GM19467 (cell line): Measurements from ENCODE around the gene SMPD3.
A peak's percentile ranks its signal among the peaks of the same experiment; 100 is the strongest.
"Not testable (repeated sequence)": the region's sequence is repeated elsewhere in the genome, so short reads cannot be mapped to it uniquely, and the experiment has no call there.

Experiments used
- ATAC-seq: cut with Tn5 transposase; IDR thresholded peaks from one replicate; pipeline ENCODE4 v1.9.1; 2021; ENCODE audit warnings: mild to moderate bottlenecking, moderate library complexity; ENCODE audit not compliant: unreplicated experiment

SMPD3 gene

DNA sequence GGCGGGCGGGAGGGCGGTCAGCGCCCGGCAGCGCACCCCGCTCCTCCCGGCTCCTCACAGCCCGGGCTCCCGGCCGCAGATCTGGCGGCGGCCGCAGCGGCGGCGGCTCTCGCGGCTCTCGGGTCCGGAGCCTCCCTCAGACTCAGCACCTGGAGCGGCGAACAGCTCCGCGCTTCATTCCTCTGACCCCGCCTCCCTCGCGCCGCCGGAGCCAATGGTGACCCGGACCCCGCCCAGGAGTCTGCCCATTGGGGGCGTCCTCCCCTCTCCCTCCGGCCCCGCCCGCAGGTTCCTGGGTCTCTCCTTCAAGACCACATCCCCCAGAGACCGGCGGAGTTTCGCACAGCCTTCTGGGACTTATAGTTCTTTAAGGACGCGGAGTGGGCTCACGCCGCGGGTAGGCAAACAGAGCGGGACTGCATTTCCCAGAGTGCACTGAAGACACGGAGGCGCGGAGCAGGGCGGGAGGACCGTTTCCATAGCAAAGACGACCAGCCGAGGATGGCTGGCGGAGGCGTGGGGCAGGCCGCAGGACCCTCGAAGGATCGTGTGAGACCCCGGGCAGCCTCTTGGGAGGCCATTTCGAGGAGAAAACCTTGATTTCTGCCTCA is at the start of gene SMPD3:
SMPD3 (minus strand) TSS at position 149 of the 611 bp plus-strand sequence. CDS start 76,327 bp downstream, outside the sequence.
- peak; percentile 90 for ATAC-seq

GRCh38 chr16:68496689-68497088 is 48.4 kb upstream of the SMPD3 start:
- ATAC-seq, result no peak

DNA sequence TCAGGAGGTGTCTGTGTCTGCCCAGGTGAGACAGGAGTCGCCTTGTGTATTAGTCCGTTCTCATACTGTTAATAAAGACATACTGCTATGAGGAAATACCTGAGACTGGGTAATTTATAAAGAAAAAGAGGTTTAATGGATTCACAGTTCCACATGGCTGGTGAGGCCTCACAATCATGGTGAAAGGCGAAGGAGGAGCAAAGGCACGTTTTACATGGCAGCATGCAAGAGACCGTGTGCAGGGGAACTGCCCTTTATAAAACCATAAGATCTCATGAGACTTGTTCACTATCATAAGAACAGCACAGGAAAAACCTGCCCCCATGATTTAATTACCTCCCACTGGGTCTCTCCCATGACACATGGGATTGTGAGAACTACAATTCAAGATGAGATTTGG is 46.0 kb upstream of the SMPD3 start:
- not testable (repeated sequence) for ATAC-seq

GRCh38 chr16:68493412-68494070 is 45.2 kb upstream of the SMPD3 start:
- ATAC-seq, result no peak

- ATAC-seq, result no peak
Observed at GRCh38 chr16:68492543-68493411, 44.5 kb upstream of the SMPD3 start.

DNA sequence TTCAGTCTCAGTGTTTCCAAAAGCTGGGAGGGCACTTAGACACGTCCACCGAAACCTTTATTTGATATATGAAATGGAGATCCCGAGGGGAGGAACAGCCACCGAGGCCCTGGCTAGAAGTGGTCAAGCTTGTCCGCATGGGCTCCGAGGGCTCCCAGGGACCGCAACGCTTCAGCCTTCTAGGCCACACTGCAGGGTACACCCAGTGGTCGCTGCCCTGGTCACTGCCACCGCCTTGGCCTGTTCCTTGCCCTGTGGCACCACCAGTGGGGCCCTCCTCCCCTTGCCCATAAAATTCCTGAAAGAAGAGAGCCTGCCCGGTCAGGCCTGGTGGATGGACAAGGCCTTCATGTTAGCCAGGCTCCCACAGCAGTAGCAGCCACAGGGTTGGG is 43.8 kb upstream of the SMPD3 start:
- no peak for ATAC-seq

DNA sequence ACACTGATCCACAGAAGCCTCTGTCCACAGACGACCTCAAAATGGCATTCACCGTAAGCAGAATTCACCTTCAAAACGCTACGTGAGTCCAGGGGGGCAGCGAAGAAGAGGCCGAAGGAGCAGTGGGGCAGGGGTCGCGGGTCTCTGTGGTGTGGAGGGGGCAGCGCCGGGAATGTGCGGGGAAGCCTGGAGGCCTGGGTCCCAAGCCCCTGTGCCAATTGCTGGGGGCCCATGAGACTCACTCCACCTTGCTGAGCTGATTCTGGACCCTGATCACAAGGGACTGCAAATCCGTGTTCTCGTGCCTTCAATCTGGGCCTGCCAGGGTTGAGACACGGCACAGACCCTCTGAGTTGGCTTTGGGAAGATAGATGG is 43.3 kb upstream of the SMPD3 start:
- no peak for ATAC-seq

- ATAC-seq, result no peak
Observed at GRCh38 chr16:68490829-68491575, 42.7 kb upstream of the SMPD3 start.

GRCh38 chr16:68490358-68490757 is 42.0 kb upstream of the SMPD3 start:
- ATAC-seq, result no peak

DNA sequence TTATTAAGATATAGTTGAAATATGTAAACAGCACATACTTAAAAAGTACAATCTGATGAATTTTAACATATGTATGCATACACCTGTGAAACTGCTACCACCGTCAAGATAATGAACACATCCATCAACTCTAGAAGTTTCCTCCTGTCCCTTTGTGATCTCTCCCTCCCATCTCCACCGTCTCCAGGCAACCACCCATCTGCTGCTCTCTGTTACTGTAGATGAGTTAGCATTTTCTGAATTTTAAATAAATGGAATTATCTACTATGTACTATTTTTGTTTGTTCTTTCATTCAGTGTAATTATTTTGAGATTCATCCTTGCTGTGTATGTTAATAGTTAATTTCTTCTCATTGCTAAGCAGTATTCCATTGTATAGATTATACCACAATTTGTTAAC is 40.2 kb upstream of the SMPD3 start:
- no peak for ATAC-seq

DNA sequence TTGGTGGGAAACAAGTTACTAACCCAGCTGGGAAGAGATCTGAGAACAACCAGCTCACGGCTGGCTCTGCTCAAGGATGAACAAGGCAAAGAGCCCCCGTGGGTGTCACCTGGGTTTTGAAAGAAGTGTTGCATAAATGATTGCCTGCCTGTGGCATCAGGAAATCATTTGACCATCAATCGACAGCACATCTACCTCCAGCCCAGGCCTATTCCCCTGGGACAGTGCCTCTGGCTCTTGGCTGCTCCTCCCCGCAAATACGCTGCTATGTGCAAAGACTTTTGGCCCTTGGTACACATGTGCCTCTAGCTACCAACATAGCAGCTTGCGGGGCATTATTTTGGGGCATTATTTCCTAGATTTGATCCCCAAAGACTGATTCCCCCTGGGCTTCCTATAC is 39.4 kb upstream of the SMPD3 start:
- no peak for ATAC-seq

GRCh38 chr16:68487203-68487514 is 38.9 kb upstream of the SMPD3 start:
- no peak for ATAC-seq

GRCh38 chr16:68486502-68487202 is 38.3 kb upstream of the SMPD3 start:
- no peak for ATAC-seq

GRCh38 chr16:68481636-68482035 is 33.3 kb upstream of the SMPD3 start:
- no peak for ATAC-seq

DNA sequence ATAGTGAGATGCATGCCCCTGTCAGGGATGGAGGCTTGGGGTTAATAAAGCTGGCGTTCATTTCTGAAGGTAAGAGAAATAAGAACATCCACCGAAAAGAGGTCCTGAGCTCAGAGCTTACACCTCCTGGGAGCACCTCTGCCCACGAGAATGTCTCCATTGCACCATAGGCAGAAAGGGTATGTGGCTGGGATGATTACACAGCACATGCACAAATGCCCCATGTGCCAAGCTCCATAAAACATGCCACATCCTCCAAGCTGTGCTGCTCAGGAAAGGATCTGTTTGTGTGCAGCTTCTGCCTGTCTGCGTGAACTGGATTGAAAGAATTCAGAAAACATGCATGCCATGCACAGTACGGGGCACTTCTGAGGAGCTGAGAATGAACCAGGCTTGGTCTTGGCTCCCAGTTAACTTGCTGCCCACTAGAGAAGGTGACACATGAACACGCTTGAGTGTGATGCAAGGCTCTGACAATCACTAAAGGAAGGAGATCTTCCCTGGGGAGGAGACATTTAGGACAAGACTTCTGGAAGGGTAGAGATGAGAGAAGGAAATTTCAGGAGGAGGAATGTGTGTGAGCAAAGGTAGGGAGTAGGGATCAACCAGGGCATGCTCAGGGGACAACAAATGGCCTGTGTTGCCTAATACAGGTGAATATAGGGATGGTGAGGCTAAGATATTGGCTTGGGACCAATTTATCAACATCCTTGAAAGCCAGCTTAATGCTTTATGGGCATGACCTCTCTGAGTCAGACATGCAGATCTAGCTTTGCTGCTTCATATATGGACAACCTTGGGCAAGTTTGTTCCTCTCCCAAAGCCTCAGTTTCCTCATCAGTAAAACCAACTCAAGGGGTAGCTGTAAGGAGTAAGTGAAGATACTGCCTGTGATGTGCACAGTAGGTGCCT is 32.0 kb upstream of the SMPD3 start:
- ATAC-seq, result no peak

DNA sequence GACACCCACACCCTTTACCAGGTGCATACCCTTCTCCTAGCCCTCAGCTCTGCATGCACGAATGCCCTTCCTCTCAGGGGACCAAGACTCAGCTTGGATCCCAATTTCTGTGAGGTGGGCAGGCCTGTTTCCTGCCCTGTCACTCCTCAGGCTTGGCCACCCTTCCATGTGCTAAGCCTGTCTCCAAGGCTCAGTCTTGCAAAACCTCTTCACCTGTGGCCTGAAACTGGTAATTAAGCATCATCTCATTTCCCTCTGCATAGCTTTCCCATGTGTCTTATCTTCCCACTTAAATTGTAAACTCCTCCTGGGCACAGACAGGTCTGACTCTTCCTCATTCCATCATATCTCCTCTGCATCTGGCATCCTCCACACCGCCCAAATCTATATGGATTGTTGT is 31.0 kb upstream of the SMPD3 start:
- ATAC-seq, result no peak

- ATAC-seq, result no peak
Observed at GRCh38 chr16:68478526-68479250, 30.4 kb upstream of the SMPD3 start.

GRCh38 chr16:68475071-68475470 is 26.8 kb upstream of the SMPD3 start:
- ATAC-seq, result no peak
